Activated T-helper 9 cell treated with anti-CD3 and anti-CD28 coated beads, Interleukin-2, amount 50 U/mL, for 16 hours (primary cell): Measurements from ENCODE around the gene ARID2.
A peak's percentile ranks its signal among the peaks of the same experiment; 100 is the strongest.

Experiments
- DNase-seq: peaks from one replicate; pipeline ENCODE4 v3.0.0-alpha.2; 2020; ENCODE audit warnings: low read depth

The ARID2 gene

GRCh38 chr12:45720069-45720468, 9.4 kb upstream of the ARID2 start:
- DNase-seq, result no peak

GRCh38 chr12:45721369-45721768, 8.1 kb upstream of the ARID2 start:
- DNase-seq, result no peak

DNA sequence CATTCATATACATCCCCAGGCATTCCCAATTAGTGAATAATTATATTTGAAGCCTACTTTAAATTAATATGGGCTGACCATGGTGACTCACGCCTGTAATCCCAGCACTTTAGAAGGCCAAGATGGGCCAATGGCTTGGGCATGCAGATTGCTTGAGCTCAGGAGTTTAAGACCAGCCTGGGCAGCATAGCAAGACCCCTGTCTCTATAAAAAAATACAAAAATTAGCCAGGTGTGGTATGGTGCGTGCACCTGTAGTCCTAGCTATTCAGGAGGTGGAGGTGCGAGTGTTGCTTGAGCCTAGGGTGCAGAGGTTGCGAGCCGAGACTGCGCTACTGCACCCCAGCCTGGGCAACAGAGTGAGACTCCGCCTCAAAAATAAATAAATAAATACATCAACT, 7.6 kb upstream of the ARID2 start:
- DNase-seq, result no peak

DNA sequence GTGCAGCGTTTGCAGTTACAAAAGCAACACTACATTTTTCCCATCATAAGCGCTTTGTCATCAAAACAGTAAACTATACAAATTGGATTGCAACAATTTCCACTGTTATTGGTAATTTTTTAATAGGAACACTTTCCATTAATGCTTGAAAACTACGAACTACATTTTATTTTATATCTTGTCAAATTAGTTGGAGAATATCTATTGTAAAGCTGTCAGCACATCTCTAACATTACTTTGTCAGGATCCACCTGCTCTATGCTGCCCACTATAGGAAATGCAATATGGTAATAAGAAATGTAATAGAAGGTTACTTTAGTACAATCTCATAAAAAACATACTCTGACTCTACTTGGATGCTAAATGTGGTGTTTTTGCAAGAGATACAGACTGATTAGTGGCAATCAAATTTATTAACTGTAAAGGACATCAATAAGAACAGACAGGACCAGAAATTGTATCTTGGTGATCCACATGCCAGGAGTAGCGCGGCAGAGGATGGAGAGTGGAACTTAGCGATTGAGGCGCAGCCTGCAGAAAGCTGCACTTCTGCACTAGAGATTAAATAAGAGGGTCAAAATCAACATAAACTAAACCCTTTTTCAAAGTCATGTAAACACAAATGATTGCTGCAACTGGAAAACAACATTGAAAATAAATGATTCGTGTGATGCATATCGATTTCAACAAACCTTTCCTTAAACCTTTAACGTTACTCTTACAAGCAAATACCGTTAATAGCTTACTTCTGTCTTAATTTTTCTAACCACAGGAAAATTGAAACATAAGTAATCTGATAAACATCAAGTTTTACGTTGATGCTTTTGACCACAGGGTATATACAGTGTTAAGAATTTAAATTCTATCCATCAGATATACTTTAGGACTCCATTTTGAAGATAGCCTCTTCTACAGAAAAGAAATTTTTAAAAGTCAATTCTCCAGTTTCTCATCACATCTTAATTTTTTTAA, 3.6 kb upstream of the ARID2 start:
- DNase-seq, result no peak

DNA sequence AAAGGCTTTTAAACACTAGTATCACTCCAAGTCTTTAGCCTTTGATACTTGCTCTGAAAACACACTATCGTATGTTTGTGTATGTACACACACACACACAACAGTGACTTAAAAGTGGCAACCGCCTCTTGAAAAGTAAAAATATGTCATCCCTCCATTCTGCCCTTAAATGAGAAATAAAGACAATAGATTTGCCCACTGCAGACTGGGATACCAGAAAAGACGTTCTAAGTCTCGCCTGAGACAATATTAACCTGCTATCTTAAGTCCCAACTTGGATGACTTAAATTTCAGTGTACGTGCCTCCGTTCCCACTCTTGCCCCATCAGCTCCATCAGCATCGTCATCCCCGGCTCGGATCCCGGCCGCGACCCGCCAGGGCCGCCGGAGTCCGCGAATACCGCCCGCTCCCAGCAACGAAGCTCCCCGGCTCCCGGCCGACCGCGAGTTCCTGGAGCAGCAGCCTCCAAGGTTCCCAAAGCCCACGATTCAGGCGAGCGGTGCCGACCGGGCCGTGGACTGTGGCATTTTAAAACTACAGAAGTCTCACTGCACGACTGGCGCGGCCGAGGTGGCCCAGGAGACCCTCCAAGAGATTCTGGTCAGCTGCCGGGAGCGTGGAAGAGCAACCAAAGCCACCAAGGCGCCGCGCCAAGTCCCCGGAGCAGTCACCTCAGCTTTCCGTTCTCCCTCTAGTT, 2.8 kb upstream of the ARID2 start:
- peak; percentile 33 for DNase-seq

DNA sequence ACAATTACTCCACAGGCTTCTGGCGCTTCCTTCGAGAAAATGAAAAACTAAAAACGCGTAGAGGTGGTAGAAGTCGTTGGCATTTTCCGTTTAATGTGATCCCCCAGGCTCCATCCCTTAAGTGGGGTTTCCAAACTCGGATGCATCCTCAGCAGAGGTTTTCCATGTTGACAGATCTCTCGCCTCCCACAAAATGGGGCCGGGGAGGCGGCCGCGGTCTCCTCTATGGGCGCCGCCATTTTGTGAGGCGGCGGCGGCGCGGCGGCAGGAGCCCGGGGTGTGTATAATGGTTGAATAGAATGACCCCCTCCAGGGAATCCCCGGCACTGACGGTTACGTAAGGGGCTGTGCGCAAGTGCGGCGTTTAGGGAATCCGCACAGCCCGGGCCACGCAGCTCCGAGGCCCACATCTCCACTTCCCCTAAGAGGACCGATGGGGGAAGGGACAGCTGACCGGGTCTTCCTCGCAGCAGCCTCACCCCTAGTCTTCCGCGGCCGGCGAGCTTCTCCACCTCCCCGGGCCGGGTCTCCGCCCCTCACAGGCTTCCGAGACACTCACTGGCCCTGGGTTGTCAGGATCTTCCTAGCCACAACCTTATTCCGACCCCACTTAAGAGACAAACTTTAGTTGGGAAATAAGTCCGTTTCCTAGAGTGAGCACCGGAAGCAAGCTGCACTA, 2.1 kb upstream of the ARID2 start:
- DNase-seq, result peak; percentile 84

- no peak for DNase-seq
Measured at GRCh38 chr12:45727980-45728629, 1.4 kb upstream of the ARID2 start.

DNA sequence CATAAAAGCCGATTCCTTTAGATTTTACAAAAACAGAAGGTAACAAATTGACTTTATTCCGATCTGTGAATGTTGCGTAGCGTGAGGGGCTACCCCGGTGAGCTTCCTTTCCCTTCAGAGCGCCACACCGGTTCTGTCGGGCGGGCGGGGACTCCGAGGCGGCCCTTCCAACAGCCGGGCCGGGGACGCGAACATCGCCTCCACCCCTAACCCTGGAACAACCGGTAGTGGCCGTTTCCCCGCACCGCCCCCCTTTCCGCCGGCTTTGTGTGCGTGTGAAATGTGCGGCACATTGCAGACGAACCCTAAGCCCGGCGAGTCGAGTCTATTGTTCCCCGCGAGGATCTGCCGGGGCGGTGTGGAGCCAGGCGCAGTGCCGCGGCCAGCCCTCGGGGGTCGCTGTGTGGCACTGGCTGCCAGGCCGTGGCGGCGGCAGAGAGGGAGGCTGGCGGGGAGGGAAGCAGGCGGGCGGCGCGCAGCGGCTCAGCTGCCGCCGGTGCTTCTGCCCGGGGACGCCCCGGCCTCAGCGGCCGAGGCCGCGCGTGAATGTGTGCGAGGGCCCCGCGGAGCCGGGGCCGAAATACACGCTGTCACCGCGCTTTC, 775 bp upstream of the ARID2 start:
- DNase-seq, result peak; percentile 92

GRCh38 chr12:45730084-45730347, 510 bp downstream of the ARID2 start:
- peak; percentile 25 for DNase-seq

- peak; percentile 42 for DNase-seq
Measured at GRCh38 chr12:45730348-45731189, 1.1 kb downstream of the ARID2 start.

GRCh38 chr12:45731190-45731775, 1.8 kb downstream of the ARID2 start:
- no peak for DNase-seq

GRCh38 chr12:45732250-45732649, 2.7 kb downstream of the ARID2 start:
- no peak for DNase-seq

DNA sequence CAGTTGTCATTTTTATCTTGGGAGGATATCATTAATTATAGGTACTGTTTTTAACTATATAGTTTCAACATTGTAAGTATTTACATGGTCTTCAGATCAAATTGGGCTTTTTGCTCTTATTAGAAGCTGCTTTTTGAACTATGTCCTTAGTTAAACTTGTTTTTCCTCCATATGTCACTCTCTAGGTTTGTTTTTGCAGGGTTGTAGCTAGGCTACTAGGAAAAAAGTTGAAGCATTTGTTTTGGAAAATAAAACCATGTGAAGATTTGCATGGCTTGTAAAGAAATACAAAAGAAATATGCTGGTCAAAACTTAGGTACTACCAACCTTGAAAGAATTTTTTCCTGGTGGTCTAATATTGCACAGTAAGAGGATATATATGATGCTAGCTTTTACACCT, 3.4 kb downstream of the ARID2 start:
- DNase-seq, result no peak

- DNase-seq, result no peak
Measured at GRCh38 chr12:45737638-45738037, 8.1 kb downstream of the ARID2 start.

GRCh38 chr12:45742590-45742989, 13.1 kb downstream of the ARID2 start:
- no peak for DNase-seq

DNA sequence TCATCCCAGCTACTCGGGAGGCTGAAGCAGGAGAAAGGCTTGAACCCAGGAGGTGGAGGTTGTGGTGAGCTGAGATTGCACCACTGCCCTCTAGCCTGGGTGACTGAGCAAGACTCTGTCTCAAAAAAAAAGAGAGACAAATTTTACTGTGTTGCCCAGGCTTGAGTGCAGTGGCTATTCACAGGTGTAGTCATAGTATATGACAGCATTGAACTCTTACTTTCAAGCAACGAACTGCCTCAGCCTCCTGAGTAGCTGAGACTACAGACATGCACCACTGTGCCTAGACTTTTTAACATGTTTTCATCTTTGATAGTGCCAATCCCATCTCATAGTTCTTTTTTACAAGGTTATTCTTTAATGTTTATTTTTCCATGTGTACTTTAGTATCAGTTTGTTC, 13.7 kb downstream of the ARID2 start:
- DNase-seq, result no peak

DNA sequence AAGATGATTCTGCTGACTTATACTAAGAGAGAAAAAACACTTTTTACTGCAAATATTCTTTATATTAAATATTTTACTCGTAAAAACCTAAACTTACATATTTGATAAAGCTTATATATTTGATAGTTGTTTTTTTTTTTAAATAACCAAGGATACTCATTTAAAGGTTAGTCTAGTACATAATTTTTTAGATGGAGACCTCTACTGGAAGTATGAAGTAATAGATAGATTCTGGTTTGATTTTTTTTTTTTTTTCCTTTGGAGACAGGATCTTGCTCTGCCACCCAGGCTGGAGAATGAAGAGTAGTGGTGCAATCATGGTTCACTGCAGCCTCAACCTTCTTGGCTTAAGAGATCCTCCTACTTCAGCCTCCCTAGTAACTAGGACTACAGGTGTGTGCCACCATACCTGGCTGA, 16.4 kb downstream of the ARID2 start:
- no peak for DNase-seq

DNA sequence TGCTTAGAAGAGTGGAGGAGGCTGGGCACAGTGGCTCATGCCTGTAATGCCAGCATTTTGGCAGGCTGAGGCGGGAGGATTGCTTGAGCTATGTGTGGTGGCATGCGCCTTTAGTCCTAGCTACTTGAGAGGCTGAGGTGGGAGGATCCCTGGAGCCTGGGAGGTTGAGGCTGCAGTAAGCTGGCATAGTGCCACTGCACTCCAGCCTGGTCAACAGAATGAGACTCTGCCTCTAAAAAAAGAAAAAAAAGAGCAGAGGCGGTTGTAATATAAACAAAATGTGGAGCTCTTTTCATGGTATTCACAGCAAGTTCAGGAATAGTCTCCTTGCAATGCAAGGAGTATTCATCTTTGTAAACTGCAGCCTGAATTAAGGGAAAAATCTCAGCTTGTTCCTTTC, 27.2 kb downstream of the ARID2 start:
- no peak for DNase-seq

GRCh38 chr12:45757172-45757571, 27.7 kb downstream of the ARID2 start:
- no peak for DNase-seq

DNA sequence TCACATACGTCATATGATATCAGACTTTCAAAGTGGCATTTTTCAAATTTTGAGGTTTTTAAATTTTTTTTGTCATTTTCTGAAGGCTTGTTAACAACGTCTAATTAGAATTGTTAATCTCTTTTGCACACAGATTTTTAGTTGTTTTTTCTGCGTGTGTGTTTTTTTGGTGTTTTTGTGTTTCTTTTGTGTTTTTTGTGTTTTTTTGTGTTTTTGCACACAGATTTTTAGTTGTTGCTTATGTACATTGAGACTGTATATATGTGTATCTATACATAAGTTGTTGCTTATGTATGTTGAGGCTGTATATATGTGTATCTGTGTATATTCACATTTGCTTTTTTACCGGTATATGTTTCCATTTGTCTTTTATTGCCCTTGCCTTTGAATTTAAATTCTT, 30.8 kb downstream of the ARID2 start:
- DNase-seq, result no peak
